ENCODE data around the gene VSTM4.
A peak's percentile ranks its signal among the peaks of the same experiment; 100 is the strongest.

VSTM4 gene

GRCh38 chr10:49160814-49161213 is 45.5 kb upstream of the VSTM4 start:
- no peak for DNase-seq (ENCODE audit: low read depth in 2 of 2)
- TF ChIP-seq CTCF (IDR thresholded peaks at IDR 0.05; ENCODE audit: low read depth, low read length) = no peak

GRCh38 chr10:49160110-49160509 is 44.8 kb upstream of the VSTM4 start:
- TF ChIP-seq CTCF (IDR thresholded peaks at IDR 0.05; ENCODE audit: low read depth, low read length) = no peak
- no peak for DNase-seq (ENCODE audit: low read depth in 2 of 2)
- no peak overlapping the region for H3K4me3 ChIP-seq (replicated peaks in 1 of 2; ENCODE audit: low read depth in 2 of 2, low read length in 2 of 2)

More at GRCh38 chr10:49160814-49161213, 45.5 kb upstream of the VSTM4 start:
- H3K4me3 ChIP-seq (replicated peaks in 1 of 2; ENCODE audit: low read depth in 2 of 2, low read length in 2 of 2) = no peak overlapping the region

- no peak for DNase-seq (ENCODE audit: low read depth in 2 of 2)
- H3K4me3 ChIP-seq (replicated peaks in 1 of 2; ENCODE audit: low read depth in 2 of 2, low read length in 2 of 2) = no peak overlapping the region
- TF ChIP-seq CTCF (IDR thresholded peaks at IDR 0.05; ENCODE audit: low read depth, low read length) = no peak
These were observed 43.6 kb upstream of the VSTM4 start for GRCh38 chr10:49158915-49159314.

GRCh38 chr10:49158404-49158803 is 43.1 kb upstream of the VSTM4 start:
- no peak for DNase-seq (ENCODE audit: low read depth in 2 of 2)
- H3K4me3 ChIP-seq (replicated peaks in 1 of 2; ENCODE audit: low read depth in 2 of 2, low read length in 2 of 2) = no peak overlapping the region
- TF ChIP-seq CTCF (IDR thresholded peaks at IDR 0.05; ENCODE audit: low read depth, low read length) = no peak

- no peak overlapping the region for H3K4me3 ChIP-seq (replicated peaks in 1 of 2; ENCODE audit: low read depth in 2 of 2, low read length in 2 of 2)
- TF ChIP-seq CTCF (IDR thresholded peaks at IDR 0.05; ENCODE audit: low read depth, low read length) = no peak
- no peak for DNase-seq (ENCODE audit: low read depth in 2 of 2)
These were observed 41.9 kb upstream of the VSTM4 start for GRCh38 chr10:49157229-49157628.

- H3K4me3 ChIP-seq (replicated peaks in 1 of 2; ENCODE audit: low read depth in 2 of 2, low read length in 2 of 2) = no peak overlapping the region
- TF ChIP-seq CTCF (IDR thresholded peaks at IDR 0.05; ENCODE audit: low read depth, low read length) = no peak
- no peak for DNase-seq (ENCODE audit: low read depth in 2 of 2)
These were observed 39.3 kb upstream of the VSTM4 start for GRCh38 chr10:49154641-49155040.

GRCh38 chr10:49153971-49154370 is 38.6 kb upstream of the VSTM4 start:
- no peak for TF ChIP-seq CTCF (IDR thresholded peaks at IDR 0.05; ENCODE audit: low read depth, low read length)
- peak in 1 of 2 donors; percentile 37 for DNase-seq (ENCODE audit: low read depth in 2 of 2)
- H3K4me3 ChIP-seq (replicated peaks in 1 of 2; ENCODE audit: low read depth in 2 of 2, low read length in 2 of 2) = no peak overlapping the region

Measured in cardiac fibroblast (primary cell).